GM12891 (cell line): ENCODE measurements around the gene TEAD1.

ENCODE experiments used
- PAX5 ChIP-seq: IDR thresholded peaks from 2 replicates; pipeline ENCODE4 v1.6.1; 2011; ENCODE audit warnings: low read length, moderate library complexity, mild to moderate bottlenecking; ENCODE audit not compliant: insufficient read depth, severe bottlenecking
- POLR2A ChIP-seq: IDR thresholded peaks from 2 replicates; pipeline ENCODE4 v1.6.1; 2011; ENCODE audit warnings: low read depth, low read length, control low read depth
- POLR2AphosphoS5 ChIP-seq: IDR thresholded peaks from 2 replicates; pipeline ENCODE4 v1.6.1; 2011; ENCODE audit warnings: low read depth, low read length, control low read depth
- POU2F2 ChIP-seq: IDR thresholded peaks from 2 replicates; pipeline ENCODE4 v1.6.1; 2011; ENCODE audit warnings: low read depth, mild to moderate bottlenecking, control low read depth, low read length, moderate library complexity
- TAF1 ChIP-seq: IDR thresholded peaks from 2 replicates; pipeline ENCODE4 v1.6.1; 2011; ENCODE audit warnings: low read depth, low read length, control low read depth

- TF ChIP-seq POLR2AphosphoS5 = no peak
- TF ChIP-seq PAX5 = no peak
- TF ChIP-seq POLR2A = no peak
- TF ChIP-seq POU2F2 = no peak
- no peak for TF ChIP-seq TAF1
Observed at GRCh38 chr11:12671370-12671769, 2.9 kb upstream of the TEAD1 start.
